LoVo (cell line): ENCODE data around the gene DCST2.

ENCODE experiments used
- DNase-seq: peaks from one replicate; pipeline ENCODE4 v3.0.0-alpha.2; 2016; ENCODE audit warnings: low spot score

Gene DCST2

GRCh38 chr1:155010211-155010918 is 23.2 kb downstream of the DCST2 start:
- no peak for DNase-seq

- no peak for DNase-seq
These were observed 23.8 kb downstream of the DCST2 start for GRCh38 chr1:155009742-155010141.

DNA sequence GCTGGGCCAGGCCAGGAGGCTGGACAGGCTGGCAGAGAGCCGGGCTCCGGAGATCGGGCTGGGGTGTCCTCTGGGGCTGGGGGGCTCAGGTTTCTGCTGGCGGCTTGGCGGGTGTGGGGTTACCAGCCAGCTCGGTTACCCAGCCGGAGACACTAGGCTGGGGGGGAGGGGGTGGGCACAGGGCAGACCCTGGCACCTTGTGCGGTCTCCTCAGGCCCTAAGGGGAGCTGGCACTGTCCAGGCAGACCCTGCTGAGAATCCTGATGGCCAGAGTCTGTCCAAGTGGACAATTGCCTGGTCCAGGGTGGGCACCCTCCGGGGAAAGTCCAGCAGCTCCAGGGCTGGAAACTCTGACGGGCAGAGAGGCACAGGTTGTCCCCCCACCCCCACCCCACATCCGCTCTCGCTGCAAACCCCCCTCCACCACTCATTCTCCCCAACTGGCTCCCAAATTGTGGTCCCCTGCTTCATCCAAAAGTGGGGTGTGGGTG is 24.3 kb downstream of the DCST2 start:
- DNase-seq, result no peak

DNA sequence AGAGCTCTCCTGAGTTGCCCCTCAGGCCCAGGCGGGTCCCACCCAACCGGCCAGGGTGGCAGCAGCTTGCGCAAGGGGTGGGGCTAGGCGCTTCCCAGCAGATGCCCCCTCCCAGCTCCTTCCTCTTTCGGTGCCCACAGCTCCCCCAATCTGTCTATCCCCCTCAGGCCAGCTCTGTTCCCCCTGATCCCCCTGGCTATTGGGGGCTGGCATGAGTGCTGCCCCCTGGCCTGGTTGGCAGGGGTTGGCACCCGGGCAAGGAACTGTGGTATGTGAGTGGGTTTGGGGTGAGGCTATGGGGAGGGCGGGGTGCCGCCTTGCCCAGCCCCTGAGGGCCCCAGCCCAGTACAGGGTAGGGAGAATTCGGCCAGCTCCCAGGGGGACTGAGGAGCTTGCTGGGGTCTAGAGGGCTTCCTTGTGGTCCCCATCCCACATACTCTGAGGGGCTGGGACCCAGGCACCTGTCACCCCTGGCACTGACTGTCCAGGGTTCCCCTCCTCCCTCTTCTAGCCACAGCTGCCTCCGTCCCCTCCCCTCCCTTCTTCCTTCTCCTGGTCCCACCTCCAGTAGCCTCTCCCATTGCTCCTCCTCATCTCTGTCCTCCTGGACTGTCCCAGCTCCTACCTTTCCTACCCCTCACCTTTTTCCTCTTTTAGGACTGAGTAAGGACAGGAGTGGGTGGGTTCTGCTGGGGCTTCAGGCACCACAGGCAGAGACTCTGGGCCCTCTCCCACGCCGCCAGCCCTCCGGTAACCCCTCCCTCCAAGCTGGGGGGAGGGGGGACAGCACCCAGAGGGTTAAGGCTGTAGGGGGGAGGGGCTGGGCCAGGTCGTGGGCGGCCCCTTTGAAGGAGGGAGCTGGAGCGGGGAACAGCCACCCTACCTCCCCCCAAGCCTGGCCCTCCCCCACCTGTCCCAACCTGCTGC is 25.3 kb downstream of the DCST2 start:
- no peak for DNase-seq

GRCh38 chr1:155007251-155007828 is 26.2 kb downstream of the DCST2 start:
- no peak for DNase-seq

DNA sequence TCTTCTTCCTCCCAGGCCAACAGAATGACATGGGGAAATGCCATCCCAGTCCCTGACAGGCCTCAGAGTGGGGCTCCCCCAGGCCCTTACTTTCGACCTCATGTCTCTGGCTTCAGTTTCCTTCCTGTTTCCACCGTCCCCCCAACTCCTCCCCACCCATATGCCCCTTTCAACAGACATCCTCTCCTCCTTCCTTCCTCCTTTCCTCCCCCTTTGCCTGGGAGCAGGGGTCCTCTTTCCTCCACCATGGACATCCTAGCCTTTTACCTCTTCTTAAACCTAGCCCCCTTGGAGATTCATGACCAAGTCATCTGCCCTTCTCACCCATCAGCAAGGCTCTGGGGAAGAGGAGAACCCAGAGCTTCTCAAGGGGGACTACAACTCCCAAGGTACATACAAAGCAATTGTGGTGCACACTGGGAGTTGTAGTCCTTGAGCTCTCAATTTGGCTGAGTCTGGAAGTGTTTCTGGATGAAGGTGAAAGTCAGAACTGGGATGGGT is 26.9 kb downstream of the DCST2 start:
- no peak for DNase-seq

GRCh38 chr1:155005076-155006011 is 28.2 kb downstream of the DCST2 start:
- no peak for DNase-seq

DNA sequence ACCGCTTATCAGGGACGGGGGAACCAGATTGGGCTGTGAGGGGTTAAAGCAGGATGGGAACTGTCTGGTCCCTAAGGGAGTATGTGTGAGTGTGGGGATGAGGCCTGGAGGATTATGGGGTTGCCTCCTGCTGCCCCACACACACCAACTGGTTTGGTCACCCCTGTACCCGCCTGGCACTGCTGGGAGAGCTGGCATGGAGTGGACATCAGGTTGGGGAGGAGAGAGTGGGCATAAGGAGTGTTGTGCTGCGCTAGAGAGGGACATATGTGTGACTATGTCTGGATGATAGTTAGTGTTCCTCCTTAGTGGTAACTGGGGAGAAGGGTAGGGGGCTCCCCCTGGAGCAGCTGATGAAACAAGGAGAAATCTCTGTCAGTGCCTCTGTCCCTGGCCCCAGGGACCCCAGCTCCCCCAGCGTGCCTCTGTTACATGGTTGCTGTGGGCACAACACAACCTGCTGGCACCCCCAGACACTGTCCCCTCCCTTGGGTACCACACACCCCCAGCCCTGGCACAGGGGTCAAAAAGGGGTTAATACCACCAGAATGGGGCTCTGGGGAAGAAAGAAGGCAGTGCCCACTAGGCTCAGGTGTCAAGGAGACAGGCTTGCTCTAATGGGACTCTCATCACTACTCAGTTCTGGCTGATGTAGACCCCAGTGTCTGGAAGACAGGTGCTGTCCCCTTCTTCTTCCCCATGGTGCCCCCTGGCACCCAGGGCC is 29.1 kb downstream of the DCST2 start:
- DNase-seq, result no peak

DNA sequence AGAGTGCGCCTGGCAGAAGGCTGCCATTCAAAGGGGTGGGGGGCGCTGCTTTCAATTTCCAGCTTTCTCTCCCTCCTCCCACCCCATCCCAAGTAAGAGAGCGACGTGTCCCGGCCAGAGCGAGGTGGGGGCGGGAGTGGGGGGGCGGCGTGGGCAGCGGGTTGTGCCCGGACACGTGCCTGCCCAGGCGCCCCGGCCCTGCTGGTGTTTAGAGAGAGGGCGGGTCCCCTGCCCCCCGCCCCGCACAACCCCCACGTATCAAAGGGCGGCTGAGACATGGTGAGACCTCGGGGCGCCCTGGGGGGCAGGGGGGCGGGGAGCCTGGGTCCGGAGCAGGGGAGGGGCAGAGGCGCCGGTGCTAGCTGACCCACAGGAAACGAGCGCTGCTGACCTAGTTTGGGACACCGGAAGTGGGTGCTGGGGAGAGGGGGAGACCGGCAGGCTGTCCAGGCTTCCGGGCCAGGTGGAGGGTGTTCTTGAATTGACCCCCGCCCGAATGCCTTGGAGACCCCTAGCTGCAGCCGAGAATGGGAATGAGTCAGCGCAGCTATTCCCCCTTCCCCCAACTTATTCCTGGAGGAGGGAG is 29.7 kb downstream of the DCST2 start:
- peak; percentile 35 for DNase-seq

DNA sequence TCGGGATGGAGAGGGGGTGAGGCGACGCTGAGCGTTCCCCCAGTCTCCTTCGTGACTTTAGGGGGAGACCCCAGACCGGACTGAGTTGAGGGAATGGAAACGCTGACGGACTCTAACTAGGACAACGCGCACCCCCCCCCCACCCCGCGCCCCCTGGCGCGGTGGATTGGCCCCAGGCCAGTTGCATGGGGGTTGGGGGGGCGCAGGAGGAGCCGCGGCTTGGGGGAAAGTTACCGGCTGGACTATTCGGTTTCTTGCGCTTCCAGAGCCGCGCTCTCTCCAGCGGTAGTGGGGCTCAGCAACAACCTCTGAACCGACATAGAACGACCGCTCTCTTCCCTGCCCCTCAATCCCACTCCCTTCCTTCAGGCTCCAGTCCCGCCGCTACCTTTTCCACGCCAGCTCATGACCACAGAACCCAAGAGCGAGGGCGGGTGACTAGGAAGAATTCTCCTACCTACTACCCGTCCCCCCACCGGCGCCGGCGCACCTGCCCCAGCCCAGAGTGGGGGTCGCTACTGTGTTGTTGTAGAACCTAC is 30.3 kb downstream of the DCST2 start:
- no peak for DNase-seq

DNA sequence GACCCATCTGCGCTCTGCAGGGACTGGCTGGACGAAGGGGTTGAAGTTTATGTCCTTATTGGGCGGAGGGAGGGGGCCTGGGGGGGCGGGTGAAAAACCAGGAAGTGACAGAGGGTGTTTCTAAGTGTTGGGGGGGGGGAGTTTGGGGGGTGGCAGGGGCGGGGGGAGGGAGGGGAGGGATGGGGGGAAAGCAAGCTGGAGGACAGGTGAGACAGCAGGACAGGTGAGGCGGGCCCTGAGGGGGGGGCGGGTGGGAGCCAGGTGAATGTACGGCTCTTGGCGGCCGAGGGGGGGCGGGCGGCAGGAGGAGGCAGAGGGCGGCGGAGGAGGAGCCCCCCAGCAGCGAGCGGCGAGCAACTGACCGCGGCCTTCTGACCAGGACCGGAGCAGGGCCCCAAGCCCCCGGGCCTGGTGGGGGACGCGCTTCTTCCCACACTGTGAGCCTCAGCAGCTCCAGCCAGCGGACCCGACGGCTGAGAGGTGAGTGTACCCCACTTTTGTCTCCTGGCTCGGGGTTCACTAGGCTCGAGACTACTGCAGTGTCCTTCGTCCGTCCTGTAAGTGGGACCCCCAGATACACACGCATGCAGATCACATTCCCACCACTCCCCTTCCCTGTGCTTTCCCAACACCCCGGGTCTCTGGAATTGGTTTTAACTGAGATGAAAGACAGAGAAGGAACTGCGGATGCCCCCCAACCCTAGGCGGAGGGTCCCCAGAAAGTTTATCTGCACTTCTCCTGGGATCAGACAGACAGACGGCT is 30.9 kb downstream of the DCST2 start, which contains the start of gene ZBTB7B:
Gene ZBTB7B, plus strand, starts transcription at position 339 of the 763 bp plus-strand sequence. CDS start 11,859 bp downstream, outside the sequence.
- DNase-seq, result peak; percentile 48

DNA sequence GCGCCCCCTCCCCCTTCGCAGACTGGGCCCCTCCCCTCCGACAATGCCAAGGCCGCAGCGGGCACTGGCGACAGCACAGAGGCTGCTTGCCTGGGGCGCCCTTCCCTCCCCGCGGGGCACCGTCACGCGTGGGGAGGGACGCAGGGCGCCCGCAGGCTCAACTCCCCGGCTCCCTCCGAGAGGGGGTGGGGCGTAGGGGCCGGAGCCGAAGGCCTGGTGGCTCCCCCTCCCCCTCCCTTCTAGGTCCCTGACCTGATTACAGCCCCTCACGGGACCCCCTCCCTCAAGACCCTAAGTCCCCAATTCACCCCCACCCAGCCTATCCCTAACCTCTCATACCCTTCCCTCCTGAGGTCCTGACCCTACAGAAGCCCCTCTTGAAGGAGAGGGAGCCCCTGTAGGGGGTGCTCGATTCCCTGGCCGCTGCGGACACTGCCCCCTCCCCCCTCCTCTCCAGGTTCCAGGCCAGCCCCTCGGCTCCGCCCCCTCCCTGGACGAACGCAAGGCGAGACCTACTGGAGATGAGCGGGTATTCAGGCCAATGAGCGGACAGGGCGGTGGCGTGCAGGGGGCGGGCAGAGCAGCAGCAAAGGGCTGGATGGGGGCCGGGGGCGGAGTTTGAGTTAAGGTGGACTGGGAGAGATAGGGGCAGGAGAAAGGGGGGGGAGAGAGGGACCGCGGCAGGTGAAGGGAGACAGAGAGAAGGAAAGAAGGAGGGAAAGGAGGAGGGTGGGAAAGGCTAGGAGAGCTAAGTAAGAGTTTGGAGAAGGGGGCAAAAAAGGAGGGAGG is 31.7 kb downstream of the DCST2 start:
- DNase-seq, result peak; percentile 98

GRCh38 chr1:155001425-155001674 is 32.2 kb downstream of the DCST2 start:
- DNase-seq, result no peak

DNA sequence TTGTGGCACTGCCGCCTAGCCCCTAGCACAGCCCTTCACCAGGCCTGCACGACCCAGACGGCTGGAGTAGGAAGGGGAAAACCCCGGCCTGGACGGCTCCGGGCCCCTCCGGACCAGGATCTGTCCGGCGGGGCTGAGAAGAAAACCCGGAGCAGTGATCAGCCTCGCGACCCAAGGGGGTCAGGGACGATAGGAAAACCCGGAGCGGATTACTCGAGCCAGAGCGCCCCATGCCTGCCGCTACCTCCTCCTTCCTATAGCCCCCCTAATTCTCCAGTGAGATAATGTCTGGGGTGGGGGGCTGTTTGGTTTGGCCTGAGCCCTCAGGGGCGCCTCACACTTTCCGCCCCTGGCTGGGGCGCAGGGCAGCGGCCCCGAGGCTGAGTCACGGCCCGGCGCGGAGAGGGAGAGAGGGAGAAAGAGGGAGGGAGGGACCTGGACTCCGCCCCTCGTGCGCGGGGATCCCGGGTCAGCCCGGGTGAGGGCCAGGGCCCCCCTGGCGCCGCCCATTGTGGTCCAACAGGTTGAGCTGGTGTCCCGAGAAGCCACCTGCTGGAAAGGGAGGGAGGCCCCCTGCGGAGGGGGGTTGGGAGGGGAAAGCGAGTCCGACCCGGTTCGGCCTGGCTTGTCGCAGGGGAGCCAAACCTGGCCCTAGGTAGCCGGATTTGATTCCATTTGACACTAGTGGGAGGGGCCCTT is 32.7 kb downstream of the DCST2 start:
- DNase-seq, result peak; percentile 91

DNA sequence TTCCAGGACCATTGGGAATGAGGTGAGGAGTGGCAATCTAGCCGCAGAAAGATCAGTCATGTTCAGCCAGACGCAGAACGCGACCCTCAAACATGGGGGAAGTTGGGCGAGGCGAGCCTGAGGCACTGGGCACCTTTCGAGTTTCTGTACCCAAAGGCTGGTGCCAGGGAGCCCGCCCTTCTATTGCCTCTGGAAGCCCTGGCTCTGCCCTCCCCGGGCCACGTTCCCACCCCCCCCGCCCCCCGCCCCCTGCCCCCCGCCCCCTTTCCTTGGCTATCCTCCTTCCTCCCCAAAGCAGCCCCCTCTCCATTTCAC is 33.2 kb downstream of the DCST2 start:
- no peak for DNase-seq

- no peak for DNase-seq
These were observed 33.8 kb downstream of the DCST2 start for GRCh38 chr1:154999571-155000410.
